GM19463 (cell line): ENCODE data around the gene INPP5A.
"Not testable (repeated sequence)": the region's sequence is repeated elsewhere in the genome, so short reads cannot be mapped to it uniquely, and the experiment has no call there.

Experiments used
- ATAC-seq: cut with Tn5 transposase; IDR thresholded peaks from one replicate; pipeline ENCODE4 v1.9.1; 2021; ENCODE audit warnings: mild to moderate bottlenecking, moderate library complexity; ENCODE audit not compliant: unreplicated experiment

Gene INPP5A

DNA sequence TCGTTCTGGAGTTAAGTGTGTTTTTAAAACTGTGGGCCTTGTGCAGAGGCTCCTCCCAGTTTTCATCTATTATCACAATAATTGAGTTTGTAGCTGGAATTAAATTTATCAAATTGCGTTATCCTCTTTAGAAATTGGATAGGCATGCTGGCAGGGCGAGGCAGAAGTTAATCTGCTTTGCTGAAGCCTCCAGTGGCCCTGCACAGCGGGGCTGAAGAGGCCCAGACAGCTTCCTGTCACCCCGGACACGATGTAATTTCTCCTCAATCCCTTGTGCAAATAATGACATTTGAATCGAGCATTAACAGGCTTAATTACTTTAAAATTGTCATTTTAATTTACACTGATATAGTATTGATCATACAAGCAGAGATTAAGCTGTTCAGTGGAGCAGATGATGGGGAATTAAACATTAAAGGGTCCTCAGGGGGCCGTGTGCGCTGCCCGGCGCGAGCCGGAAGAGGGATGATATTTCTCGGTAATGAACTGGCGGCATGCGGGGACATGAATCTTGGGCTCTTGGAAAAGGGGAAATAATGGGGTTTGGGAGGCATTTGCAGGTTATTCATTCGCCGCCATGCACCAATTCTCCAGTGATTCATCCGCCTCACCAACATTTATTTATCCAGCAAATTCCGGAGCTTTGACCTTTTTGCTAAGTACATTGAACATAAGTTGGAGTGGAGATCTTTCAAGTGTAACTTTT is 129.9 kb downstream of the INPP5A start:
- no peak for ATAC-seq

DNA sequence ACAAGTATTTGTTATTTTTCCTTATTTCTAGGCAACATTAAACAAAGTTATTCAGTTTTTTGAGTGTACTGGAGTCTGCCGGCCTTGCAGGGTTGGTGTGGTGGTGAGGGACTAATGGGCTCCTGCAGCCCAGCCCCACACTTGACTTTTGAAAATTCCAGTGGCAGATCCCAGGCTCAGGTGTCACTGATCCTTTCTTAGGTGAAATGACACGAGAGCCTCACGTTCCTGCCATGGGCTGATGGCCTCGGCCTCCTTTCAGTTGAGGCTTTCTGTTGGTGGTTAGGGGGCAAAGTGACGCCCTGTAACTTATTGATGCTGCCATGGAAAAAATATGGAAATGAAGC is 130.4 kb downstream of the INPP5A start:
- no peak for ATAC-seq

DNA sequence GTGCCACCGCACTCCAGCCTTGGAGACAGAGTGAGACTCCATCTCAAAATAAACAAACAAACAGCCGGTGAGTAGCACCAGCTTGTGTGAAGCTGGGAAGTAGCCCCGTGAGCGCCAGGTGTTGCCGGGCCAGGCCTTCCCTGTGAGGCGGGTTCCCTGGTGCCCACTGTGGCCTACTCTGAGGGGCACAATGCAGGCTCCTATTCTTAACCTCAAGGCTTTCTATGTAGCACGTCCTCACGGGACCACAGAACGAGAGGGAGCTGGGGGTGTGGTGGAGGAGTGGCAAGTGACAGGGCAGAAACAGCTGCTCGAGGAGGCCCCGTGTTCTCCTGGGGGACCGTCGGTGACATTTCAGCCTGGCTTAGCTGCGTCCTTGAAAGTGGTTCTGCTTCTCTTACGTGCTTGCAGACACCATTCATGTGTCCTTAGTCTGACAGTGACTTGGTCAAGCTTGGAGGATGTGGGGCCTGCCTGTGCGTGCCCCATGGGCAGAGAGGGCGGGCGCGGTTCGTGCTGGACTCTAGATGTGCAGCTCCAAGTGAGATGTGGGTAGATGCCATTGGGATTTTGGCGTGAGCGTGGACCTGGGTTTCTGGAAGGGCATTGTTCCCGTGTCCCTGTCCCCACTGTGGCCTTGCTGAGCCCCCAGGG is 131.7 kb downstream of the INPP5A start:
- ATAC-seq, result no peak

DNA sequence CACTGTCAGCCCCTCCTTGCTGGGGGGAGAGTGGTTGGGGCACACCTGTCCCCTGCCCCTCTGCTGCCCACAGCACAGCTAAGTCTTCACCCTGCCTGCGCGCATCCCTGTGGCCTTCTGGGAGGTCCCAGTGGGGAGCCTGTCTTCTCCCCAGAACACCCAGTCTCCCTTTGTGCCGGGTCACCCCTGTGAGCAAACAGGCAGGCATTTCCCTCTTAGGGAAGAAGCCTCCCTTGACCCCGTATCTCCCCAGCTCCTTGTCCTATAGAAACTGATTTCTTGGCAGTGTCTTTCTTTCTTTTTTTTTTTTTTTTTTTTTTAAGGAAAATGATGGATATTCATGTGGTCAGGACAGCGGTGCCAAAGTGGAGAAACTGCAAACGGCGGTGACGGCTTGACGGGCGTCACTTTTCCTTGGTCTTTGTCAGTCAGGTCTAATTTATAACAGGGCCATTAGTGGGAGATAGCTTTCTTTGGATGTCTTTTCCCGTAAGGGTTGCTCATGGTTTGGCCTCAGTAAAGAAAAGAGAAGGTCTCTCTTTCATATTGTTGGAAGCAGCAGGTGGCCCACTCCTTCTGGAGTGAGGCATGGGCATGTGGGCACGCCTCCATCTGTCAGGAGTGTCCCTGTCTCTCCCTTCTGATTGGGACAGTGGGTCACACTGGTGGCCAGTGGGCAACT is 133.1 kb downstream of the INPP5A start:
- no peak for ATAC-seq

DNA sequence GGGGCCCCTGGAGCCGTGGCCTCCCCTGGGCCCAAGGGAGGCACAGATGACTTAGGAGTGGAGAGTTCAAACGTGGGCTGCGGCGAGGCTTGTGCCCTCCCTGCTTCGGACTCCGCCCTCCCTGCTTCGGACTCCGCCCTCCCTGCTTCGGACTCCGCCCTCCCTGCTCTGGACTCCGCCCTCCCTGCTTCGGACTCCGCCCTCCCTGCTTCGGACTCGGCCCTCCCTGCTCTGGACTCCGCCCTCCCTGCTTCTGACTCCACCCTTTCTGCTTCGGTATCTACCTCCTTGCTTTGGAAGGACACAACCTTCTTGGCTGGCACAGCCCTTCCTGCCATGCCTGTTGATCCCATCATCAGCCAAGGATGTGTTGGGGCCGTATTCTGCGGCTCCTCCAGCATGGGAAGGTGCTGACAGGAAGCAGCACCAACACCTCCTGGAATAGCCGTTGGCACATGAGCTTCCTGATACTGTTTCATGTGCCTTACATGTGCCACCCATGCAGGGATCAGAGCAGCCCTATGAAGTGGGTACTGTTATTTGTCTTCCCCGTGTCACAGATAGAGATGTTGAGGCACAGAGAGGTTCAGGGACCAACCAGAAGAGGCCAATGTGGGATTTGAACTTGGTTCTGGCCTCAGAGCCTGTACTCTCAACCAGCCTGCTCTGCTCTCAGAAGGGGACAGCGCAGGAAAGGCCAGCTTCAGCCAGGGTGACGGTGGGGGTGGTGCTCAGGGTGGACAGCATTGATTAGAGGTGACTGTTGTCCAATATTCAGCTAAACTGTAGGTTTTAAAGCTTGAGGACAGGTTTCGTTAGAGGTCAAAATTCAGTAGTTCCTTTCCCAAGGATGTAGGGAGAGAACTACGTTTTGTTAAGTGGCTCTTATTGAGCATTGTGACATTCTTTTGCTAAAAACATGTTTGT is 133.9 kb downstream of the INPP5A start:
- no peak for ATAC-seq

DNA sequence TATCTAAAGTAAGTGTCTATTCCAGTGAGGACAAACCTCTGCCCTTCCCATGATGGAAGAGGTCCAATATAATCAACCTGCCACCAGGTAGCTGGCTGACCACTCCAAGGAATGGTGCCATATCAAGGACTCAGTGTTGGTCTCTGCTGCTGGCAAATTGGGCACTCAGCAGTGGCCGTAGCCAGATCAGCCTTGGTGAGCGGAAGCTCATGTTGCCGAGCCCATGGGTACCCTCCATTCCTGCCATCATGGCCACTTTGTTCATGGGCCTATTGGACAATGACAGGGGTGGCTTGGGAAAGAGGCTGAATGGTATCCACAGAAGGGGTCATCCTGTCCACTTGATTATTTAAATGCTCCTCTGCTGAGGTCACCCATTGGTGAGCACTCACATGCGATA is 136.2 kb downstream of the INPP5A start:
- ATAC-seq, result not testable (repeated sequence)

DNA sequence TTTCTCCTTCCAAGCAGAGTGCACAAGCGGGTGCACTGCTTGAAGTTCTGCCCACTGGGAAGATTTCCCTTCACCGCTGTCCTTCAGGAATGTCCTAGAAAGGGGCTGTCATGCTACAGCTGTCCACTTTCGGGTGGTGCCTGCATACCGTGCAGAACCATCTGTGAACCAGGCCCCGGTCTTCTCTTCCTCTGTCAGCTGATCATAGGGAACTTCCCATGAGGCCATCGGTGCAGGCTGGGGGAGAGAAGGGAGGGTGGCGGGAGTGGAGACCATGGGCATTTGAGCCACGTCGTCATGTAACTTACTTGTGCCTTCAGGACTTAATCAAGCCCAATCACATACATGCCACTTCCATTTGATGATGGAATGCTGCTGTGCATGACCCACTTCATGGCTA is 136.7 kb downstream of the INPP5A start:
- no peak for ATAC-seq

DNA sequence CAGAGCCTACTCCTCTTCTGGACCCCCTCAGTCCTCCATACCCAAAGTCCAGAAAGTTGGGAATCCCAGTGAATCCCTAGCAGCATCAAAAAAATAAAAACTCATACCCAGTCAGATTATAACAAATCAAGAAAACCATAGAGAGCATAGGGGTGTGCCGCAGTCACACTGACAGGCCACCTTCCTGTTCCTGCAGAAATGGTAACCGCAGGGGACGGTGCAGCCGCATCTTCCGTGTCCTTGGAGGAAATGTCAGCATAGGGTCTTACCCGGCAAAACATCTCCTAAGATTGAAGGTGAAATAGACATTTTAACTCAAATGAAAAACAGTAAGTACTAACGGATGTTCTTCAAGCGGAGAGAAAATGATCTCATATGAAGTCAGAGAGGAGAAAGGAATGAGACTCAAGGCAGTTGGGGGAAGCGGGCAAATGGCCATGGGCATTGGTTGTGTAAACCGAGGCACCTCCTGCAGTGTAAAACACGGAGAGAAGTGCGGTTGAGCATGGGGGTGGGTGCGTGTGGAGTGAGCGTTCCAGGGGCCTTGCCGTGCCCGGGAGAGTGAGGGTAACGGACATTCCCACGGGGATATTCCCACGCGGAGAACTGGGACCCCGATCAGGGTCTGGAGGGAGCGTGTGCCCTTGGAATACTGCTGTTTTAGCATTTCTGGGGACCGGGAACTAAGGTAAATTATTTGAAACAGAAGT is 137.6 kb downstream of the INPP5A start:
- no peak for ATAC-seq

DNA sequence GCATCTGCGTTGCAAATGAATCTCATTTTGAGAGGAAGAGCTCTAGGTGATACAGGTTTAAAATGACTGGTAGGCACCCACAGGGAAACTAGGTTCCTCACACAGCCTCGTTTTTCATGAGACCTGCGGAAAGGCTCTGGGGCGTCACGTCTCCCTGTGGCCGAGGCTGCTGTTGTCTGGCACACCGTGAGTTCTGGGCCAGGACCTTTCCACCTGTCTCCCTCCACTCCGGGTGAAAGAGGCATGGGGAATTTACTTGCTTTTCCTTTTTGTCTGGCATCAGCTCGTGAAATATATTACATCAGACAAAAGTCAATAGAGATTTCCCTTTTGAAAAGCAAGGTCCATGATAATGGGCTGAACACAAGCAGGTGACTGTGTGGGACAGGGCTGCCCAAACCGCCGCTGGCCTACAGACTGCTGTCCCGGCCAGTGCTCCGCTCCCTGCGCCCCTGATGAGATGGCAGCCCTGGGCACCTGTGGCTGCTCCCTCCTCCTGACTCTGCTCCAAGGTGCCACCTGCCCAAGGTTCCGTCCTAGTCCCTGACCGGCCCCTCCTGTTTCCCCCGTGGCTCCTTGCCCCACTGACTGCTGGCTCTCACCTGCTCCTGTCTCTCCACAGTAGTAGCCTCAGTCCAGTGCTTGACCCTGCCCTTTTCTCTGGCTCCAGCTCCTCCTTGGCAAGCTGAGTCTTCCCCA is 138.8 kb downstream of the INPP5A start:
- no peak for ATAC-seq

DNA sequence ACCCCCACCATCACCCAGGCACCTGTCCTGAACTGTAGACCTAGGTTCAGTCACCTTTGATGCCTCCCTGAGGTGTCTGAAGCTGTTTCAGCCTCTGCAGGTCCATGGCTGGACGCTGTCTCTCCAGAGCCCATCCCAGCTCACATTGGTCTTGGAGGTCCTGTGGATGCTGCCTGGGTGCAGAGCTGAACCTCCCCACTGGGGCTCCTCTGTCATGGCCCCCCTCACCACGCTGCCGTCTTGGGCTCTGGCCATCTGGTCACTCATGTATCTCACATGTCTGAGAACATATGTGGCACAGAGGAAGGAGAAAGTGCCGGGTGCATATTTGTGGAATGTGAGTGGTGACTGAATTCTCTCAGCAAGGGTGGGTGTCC is 139.5 kb downstream of the INPP5A start:
- ATAC-seq, result no peak

DNA sequence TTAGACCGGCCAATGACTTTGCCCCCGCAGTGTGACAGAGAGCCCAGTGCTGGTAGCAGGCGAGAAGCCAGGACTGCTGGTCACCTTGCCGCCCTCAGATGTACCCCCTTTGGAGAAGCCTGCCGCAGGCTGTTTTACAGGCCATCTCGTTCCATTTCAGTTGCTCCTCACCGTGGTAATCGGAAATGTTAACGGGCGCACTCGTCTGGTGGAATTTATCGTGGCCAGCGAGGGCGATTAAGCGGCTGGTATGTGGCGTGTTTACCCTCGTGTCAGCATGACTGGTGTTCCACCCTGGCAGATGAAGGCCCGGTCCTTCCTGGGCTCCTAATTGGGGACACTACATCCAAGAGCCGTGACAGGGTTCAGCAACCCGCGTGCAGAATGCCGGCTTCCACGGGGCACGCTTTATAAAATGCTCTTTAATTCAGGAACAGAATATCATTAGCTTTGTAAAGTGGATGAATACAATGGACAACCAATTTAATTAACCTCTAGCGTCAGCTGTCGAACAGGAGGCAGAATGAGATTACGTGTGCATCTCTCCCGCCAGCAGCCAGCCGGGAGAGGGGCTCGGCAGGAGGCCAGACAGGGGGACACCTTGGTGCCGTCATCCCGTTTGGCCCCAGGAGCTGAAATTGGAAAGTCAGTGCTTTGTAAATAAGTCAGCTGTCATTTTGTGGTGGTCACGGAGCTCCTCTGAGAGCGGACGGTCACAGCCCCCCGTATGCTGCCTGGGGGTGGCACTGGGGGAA is 140.1 kb downstream of the INPP5A start:
- ATAC-seq, result no peak

DNA sequence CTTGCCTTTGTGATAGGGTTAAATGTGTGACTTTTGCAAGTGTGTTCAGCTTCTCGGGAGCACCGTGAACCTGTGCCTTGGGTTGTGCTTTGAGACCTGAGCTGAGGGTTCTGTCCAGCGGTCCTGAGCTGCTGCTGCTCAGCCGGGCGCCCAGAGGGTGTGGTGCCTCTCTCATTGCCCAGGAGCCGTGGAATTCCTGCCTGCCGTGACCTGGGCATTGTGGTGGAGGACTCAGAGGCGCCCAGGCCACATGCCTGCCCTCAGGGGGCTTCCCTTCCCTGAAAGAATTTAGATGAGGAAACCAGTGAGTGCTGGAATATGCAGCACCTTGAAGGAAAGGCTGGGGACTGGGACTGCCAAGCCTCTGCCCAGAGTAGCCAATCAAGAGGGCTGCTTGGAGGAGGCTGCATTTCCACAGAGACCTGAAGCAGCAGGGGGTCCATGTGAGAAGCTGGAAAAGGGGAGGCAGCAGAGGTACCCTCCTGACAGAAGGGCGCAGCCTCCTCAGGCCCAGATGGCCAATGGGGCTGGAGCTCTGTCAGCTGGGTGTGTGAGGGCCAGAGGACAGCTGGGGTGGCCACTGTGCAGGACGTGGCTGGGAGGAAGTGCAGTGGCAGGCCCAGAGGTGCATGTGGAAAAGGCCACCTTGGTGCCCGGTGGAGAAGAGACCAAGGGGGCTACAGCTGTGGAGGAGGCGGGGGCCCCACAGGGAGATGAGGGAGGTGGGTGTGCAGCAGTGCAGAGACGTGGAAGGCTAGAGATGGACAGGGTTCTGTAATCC is 141.0 kb downstream of the INPP5A start:
- ATAC-seq, result no peak

DNA sequence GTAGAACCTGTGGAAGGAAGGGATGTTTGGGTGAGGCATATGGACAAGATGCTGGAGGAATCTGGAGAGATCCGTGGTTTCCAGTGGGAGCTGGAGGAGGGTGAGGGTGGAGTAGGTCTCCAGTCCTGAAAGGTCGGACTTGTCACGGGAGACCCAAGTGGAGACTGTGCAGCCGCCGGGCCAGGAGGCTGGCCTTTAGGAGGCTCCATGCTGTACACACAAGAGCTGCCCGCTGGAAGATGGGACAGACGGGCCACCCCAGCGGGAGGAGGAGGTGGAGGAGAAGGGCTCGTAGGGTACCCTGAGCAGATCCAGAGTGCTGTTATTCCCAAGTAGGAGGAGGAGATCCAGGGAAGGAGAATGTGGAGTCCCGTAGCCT is 141.6 kb downstream of the INPP5A start:
- ATAC-seq, result no peak

DNA sequence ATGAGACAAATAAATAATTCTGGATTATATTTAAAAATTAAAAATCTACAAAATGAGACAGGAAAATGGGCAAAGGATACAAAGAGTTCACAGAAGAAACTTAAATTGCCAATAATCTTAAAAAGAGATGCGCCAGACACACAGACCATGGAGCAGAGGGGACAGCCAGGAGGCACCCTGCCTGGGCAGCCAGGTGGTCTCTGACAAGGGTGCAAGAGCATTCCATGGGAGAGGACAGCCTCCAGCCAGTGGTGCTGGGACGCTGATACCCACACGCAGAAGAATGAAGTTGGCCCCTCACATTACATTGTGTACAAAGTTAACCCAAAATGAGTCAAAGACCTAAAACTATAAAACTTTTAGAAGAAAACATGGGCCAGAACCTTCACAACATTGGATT is 142.1 kb downstream of the INPP5A start:
- ATAC-seq, result no peak

DNA sequence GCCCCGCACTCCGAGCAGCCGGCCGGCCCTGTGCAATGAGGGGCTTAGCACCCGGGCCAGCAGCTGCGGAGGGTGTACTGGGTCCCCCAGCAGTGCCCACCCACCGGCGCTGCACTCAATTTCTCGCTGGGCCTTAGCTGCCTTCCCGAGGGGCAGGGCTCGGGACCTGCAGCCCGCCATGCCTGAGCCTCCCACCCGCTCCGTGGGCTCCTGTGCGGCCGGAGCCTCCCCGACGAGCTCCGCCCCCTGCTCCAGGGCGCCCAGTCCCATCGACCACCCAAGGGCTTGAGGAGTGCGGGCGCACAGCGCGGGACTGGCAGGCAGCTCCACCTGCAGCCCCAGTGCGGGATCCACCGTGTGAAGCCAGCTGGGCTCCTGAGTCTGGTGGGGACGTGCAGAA is 143.2 kb downstream of the INPP5A start:
- ATAC-seq, result not testable (repeated sequence)

DNA sequence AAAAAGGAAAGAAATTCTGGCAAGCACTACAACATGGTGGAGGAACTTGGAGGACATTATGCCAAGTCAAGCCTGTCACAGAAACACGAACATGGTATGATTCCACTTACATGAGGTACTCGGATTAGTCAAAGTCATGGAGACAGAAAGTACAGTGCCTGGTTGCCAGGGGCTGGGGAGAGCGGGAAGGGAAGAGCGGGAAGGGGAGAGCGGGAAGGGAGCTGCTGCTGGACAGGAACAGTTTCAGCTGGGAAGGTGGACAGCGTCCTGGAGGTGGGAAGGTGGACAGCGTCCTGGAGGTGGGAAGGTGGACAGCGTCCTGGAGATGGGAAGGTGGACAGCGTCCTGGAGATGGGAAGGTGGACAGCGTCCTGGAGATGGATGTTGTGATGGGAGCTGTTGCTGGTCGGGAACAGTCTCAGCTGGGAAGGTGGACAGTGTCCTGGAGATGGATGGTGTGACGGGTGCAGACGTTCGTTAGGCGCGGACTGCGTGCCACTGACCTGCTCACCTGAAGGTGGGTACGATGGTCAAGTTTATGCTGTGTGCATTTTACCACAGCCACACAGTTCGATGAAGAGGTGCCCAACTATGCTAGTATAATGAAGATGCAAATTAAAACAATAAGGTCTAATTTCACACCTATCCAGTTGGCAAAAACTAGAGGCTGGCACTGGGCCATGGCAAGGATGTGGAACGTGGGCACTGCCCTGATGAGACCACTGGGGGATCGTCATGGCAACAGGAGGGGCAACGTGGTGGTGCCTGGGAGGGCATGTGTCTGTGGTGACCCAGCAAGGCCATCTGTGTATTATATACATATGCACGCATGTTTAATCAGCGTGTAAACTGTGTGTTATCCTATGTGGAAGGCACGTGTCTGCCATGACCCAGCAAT is 144.5 kb downstream of the INPP5A start:
- no peak for ATAC-seq

DNA sequence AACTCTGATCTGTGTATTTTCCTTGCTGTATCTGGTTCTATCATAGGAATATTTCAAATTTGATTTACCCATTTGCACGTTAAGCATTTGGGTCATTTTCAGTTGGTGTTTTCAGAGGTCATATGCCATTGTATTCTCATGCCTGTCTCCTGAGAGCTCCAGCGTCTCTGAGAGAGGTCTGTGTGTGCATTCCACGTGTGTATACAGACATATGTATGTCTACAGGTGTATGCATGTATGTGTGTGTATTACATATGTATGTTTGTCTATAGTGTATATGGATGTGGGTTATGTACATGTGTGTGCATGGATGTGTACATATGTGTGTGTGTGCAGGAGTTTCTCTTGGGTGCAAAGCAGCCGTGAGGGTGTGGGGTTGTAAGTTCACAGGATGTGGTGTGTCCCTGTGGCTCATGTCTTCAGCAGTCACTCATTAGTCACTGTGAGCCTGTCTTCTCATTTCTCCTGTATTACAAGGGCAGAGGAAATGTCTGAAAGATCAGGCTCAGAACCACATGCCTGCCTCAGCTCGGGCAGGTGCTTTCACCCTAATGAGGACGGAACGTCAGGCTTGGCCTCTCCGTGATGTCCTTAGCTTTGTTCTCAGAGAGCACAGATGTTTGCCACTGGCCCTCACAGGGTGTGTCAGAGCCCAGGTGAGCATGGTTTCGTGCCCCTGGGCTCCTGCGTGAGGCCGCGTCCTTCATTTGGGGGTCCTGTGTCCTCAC is 146.7 kb downstream of the INPP5A start:
- peak; percentile 85 for ATAC-seq
